Hepatocyte (in vitro differentiated cells): ENCODE data around the gene XBP1.
A peak's percentile ranks its signal among the peaks of the same experiment; 100 is the strongest.

ENCODE experiments used
- EZH2 ChIP-seq: fragments of 200-600 bp; sonication (generic); IDR thresholded peaks from 2 replicates; pipeline ENCODE4 v1.6.1; 2016; ENCODE audit warnings: antibody characterized with exemption, mild to moderate bottlenecking, borderline replicate concordance
- EZH2phosphoT487 ChIP-seq: fragments of 200-600 bp; sonication (generic); IDR thresholded peaks from one replicate; pipeline ENCODE4 v1.6.1; 2018; ENCODE audit warnings: antibody characterized with exemption, mild to moderate bottlenecking, low read depth, moderate library complexity; ENCODE audit not compliant: unreplicated experiment, severe bottlenecking
- TF ChIP-seq, protein P1 (sequence below): fragments of 200-600 bp; sonication (generic); IDR thresholded peaks from 2 replicates; pipeline ENCODE4 v1.5.1; 2016; ENCODE audit warnings: antibody characterized with exemption, mild to moderate bottlenecking; ENCODE audit not compliant: poor library complexity

DNA sequence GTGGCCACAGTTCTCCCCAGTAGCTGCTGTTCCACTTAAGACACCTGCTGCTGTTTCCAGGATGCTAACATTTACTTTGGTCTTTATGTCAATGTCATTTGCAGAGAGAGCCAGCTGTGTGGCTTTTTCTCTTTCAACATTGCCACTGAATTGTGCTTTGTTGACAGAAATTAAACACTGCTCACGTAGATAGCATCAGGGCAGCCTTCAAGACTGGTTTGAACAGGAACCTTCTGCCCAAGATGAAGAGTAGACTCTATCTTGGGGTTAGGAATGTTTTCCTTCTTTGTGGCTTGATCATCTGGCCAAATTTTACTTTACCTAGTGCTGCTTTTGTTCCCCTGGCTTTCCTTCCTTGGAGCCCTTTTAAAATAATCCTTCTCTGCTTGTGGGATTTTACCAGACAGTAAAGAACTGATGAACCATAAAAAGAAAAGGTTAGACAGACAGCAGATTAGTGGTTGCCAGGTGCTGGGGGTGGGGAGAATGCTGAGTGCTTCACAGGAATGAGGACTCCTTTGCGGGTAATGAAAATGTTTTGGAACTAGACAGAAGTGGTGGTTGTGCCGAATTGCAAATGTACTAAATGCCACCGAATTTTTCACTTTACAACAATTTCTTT, 22.7 kb upstream of the XBP1 start:
- TF ChIP-seq, protein P1, sequence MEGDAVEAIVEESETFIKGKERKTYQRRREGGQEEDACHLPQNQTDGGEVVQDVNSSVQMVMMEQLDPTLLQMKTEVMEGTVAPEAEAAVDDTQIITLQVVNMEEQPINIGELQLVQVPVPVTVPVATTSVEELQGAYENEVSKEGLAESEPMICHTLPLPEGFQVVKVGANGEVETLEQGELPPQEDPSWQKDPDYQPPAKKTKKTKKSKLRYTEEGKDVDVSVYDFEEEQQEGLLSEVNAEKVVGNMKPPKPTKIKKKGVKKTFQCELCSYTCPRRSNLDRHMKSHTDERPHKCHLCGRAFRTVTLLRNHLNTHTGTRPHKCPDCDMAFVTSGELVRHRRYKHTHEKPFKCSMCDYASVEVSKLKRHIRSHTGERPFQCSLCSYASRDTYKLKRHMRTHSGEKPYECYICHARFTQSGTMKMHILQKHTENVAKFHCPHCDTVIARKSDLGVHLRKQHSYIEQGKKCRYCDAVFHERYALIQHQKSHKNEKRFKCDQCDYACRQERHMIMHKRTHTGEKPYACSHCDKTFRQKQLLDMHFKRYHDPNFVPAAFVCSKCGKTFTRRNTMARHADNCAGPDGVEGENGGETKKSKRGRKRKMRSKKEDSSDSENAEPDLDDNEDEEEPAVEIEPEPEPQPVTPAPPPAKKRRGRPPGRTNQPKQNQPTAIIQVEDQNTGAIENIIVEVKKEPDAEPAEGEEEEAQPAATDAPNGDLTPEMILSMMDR: no peak
- TF ChIP-seq EZH2: no peak
- TF ChIP-seq EZH2phosphoT487: peak; percentile 89
